MCF 10A (cell line): ENCODE measurements around the gene MAP10. TPM values are rescaled to one million over a fixed set of nuclear protein-coding genes. Genes with fewer than 3 reads are reported as not detected.
A peak's percentile ranks its signal among the peaks of the same experiment; 100 is the strongest.
"Not testable (repeated sequence)": the region's sequence is repeated elsewhere in the genome, so short reads cannot be mapped to it uniquely, and the experiment has no call there.

ENCODE experiments used
- BruUV-seq: library from RNA; stranded (reverse); fragments of 400-500 nt; replicated peaks from 2 replicates; lab custom pipeline; 2021; lab: Mats Ljungman, UMichigan
- CTCF ChIA-PET: fragments of 300-600 bp; sonication (Branson Sonifier 250); formaldehyde crosslinking; extraction: SDS; loops from one replicate; lab custom pipeline; 2021; ENCODE audit warnings: antibody characterized with exemption, inconsistent platforms; lab: Yijun Ruan, JAX
- POLR2A ChIA-PET: fragments of 300-600, 350-650 bp; sonication (Branson Sonifier 250); formaldehyde crosslinking; extraction: SDS; loops from one replicate; lab custom pipeline; 2020; ENCODE audit warnings: antibody characterized with exemption, inconsistent platforms; lab: Yijun Ruan, JAX
- DNase-seq: peaks from one replicate; pipeline ENCODE4 v3.0.0-alpha.2; 2018; ENCODE audit not compliant: unreplicated experiment
- H3K27ac Mint-ChIP-seq: one replicate; pipeline ENCODE4 v1.8.0; 2022; ENCODE audit warnings: mild to moderate bottlenecking, low read depth, mixed read lengths; ENCODE audit not compliant: unreplicated experiment
- H3K27me3 Mint-ChIP-seq: one replicate; pipeline ENCODE4 v1.8.0; 2022; ENCODE audit warnings: mixed read lengths; ENCODE audit not compliant: insufficient read depth, unreplicated experiment
- H3K36me3 Mint-ChIP-seq: one replicate; pipeline ENCODE4 v1.8.0; 2022; ENCODE audit warnings: mild to moderate bottlenecking, moderate library complexity, mixed read lengths; ENCODE audit not compliant: insufficient read depth, unreplicated experiment
- H3K4me1 Mint-ChIP-seq: one replicate; pipeline ENCODE4 v1.8.0; 2022; ENCODE audit warnings: mixed read lengths; ENCODE audit not compliant: insufficient read depth, unreplicated experiment
- H3K4me3 Mint-ChIP-seq: one replicate; pipeline ENCODE4 v1.8.0; 2022; ENCODE audit warnings: mild to moderate bottlenecking, moderate library complexity, mixed read lengths; ENCODE audit not compliant: unreplicated experiment
- H3K9me3 Mint-ChIP-seq: one replicate; pipeline ENCODE4 v1.8.0; 2022; ENCODE audit warnings: mixed read lengths; ENCODE audit not compliant: unreplicated experiment
- intact Hi-C: fragments of 100-400 bp; cut with micrococcal nuclease; formaldehyde crosslinking; loops from 2 replicates; pipeline ENCODE4 v1.14.1; 2022
- total RNA-seq: library from RNA; stranded (reverse); gene quantifications from 2 replicates; pipeline ENCODE4 v1.2.3, GENCODE V29; 2022
- TF ChIP-seq, protein P1 (sequence below): fragments of 200-600 bp; IDR thresholded peaks from one replicate; pipeline ENCODE4 v1.8.0; 2022; ENCODE audit warnings: antibody characterized with exemption, mild to moderate bottlenecking; ENCODE audit not compliant: unreplicated experiment

The MAP10 gene
- total RNA-seq, 1 experiment from 2014 or later: not detected

DNA sequence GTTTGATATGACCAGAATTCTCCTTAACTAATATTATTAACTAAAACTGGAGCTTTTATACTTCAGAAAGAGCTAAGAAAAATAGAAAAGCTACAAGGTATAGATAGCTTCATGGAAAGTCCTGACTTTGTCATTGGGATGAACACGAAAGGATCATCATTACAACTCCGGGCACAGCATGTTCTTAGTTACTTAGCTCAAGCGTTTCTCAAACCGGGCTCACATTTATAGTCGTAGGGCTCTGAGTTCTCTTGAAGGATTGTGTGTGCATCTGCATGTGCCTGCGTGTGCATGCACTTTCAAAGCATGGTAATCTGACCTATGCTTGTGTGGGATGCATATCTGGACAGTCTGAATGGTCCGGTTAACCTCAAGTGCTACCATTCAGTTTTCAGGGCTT, 20.4 kb upstream of the MAP10 start:
- no peak overlapping the region for H3K27ac Mint-ChIP-seq
- CTCF ChIA-PET: interaction anchor here (0.6 to 1.4 kb wide), 3 partner anchors 27 to 148 kb away, joined by 3 to 5 read pairs (median 3); no protein-coding TSS in a partner anchor
- H3K27me3 Mint-ChIP-seq: no peaks in the 10 kb centered on the region
- no peaks in the 10 kb centered on the region for H3K9me3 Mint-ChIP-seq
- no TSS peak for BruUV-seq
- POLR2A ChIA-PET: interaction anchor here (1.0 to 1.6 kb wide), 3 partner anchors 9 to 86 kb away, joined by 3 to 5 read pairs (median 4); no protein-coding TSS in a partner anchor
- no peak overlapping the region for H3K4me3 Mint-ChIP-seq
- no peak for DNase-seq
- H3K36me3 Mint-ChIP-seq: no peaks in the 10 kb centered on the region
- H3K4me1 Mint-ChIP-seq: peaks cover 6% of the 10 kb centered on the region
- TF ChIP-seq, protein P1, sequence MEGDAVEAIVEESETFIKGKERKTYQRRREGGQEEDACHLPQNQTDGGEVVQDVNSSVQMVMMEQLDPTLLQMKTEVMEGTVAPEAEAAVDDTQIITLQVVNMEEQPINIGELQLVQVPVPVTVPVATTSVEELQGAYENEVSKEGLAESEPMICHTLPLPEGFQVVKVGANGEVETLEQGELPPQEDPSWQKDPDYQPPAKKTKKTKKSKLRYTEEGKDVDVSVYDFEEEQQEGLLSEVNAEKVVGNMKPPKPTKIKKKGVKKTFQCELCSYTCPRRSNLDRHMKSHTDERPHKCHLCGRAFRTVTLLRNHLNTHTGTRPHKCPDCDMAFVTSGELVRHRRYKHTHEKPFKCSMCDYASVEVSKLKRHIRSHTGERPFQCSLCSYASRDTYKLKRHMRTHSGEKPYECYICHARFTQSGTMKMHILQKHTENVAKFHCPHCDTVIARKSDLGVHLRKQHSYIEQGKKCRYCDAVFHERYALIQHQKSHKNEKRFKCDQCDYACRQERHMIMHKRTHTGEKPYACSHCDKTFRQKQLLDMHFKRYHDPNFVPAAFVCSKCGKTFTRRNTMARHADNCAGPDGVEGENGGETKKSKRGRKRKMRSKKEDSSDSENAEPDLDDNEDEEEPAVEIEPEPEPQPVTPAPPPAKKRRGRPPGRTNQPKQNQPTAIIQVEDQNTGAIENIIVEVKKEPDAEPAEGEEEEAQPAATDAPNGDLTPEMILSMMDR: no peak
- intact Hi-C loops: no loop called here

DNA sequence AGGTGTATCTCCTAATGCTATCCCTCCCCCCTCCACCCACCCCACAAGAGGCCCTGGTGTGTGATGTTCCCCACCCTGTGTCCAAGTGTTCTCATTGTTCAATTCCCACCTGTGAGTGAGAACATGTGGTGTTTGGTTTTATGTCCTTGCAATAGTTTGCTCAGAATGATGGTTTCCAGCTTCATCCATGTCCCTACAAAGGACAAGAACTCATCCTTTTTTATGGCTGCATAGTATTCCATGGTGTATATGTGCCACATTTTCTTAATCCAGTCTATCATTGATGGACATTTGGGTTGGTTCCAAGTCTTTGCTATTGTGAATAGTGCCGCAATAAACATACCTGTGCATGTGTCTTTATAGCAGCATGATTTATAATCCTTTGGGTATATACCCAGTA, 19.6 kb upstream of the MAP10 start:
- POLR2A ChIA-PET: interaction anchor here (1.6 kb wide), 1 partner anchor 8 kb away, joined by 5 read pairs; no protein-coding TSS in a partner anchor
- intact Hi-C loops, H3K27ac Mint-ChIP-seq, H3K27me3 Mint-ChIP-seq, BruUV-seq, DNase-seq, H3K4me1 Mint-ChIP-seq, H3K9me3 Mint-ChIP-seq, H3K4me3 Mint-ChIP-seq, H3K36me3 Mint-ChIP-seq: not testable (repeated sequence)
- CTCF ChIA-PET: interaction anchor here (0.7 to 1.4 kb wide), 2 partner anchors 106 to 149 kb away, joined by 4 to 5 read pairs; no protein-coding TSS in a partner anchor

DNA sequence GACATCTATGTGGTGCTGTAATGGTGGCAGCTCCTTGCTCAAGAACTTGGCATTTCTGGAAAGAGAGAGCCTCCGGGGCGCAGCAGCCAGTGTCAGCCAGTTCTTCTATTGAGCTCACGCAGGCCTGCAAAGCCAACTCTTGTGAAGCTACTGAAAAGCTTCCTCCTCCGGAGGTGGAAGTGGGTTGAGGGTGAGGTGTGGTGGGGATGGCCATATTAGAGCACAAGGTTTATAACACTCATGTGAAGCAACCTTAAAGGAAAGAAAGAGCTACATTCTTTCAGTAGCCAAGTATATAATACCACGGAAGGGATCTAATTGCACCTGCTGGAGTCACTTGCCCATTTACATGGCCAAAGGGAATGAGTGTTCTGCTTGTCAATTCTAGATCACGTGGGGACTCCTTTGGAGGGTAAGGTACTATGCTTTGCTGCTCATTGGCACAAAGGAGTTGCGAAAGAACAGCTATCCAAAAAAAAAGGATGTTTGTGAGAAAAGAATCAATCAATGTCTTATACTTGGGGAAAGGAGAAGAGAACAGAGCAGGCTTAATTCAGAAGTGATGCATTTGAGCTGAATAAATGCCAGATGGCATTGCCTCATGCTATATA, 18.3 kb upstream of the MAP10 start:
- POLR2A ChIA-PET: interaction anchor here (0.6 to 2.7 kb wide), 6 partner anchors 9 to 163 kb away, joined by 3 to 11 read pairs (median 3); partner anchors contain the start of gene NTPCR
- no peak overlapping the region for H3K4me3 Mint-ChIP-seq
- no peaks in the 10 kb centered on the region for H3K36me3 Mint-ChIP-seq
- H3K9me3 Mint-ChIP-seq: no peaks in the 10 kb centered on the region
- H3K4me1 Mint-ChIP-seq: peaks cover 6% of the 10 kb centered on the region
- H3K27ac Mint-ChIP-seq: no peak overlapping the region
- BruUV-seq: no TSS peak
- TF ChIP-seq, protein P1: no peak
- H3K27me3 Mint-ChIP-seq: no peaks in the 10 kb centered on the region
- intact Hi-C loops: no loop called here
- CTCF ChIA-PET: interaction anchor here (0.7 to 1.6 kb wide), 8 partner anchors 109 to 946 kb away, joined by 3 to 5 read pairs (median 3); partner anchors contain the start of gene SIPA1L2
- DNase-seq: peak; percentile 22

DNA sequence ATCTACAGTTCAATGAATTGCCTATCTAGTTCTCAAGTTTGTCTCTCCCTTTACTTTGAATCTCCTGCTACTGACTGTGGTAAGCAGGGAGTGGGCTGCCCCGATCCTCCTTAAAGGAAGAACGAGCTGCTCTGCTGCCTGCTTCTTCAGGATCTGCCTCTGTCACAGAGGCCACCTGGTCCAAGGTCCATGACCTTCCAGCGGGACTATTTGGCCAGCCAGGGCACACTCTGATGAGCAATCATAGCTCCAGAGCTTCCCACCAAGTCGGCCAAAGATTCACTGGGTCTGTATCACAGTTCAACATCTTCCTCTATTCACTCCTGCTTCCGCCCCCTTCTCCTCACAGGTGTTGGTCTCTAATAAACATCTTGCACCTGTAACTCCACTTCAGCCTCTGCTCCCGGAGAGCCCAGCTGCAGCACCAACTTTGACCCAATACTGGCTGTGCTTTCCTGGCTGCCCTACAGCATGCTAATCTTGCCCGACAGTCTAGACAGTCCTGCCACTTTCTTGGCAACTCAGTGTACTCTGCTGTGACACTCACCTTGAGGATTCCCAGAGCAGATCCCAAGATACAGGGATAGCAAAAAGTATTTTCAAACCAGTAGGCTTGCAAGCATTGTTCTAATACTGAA, 16.9 kb upstream of the MAP10 start:
- no TSS peak for BruUV-seq

More for the DNA sequence above, 16.9 kb upstream of the MAP10 start:
- H3K4me3 Mint-ChIP-seq: no peak overlapping the region
- peaks cover 15% of the 10 kb centered on the region for H3K4me1 Mint-ChIP-seq
- TF ChIP-seq, protein P1: no peak
- no peak for DNase-seq
- ChIA-PET POLR2A (interaction anchor here (2.7 kb wide), 1 partner anchor 21 kb away, joined by 11 read pairs; no protein-coding TSS in a partner anchor), CTCF (interaction anchor here (0.8 kb wide), 1 partner anchor 151 kb away, joined by 3 read pairs; no protein-coding TSS in a partner anchor)
- H3K27me3 Mint-ChIP-seq: no peaks in the 10 kb centered on the region
- H3K36me3 Mint-ChIP-seq: no peaks in the 10 kb centered on the region
- intact Hi-C loops: no loop called here
- no peak overlapping the region for H3K27ac Mint-ChIP-seq
- no peaks in the 10 kb centered on the region for H3K9me3 Mint-ChIP-seq
